ENCODE measurements around the gene KCNJ14.

KCNJ14 gene

GRCh38 chr19:48455171-48455907 is at the start of gene KCNJ14:
TSS of gene KCNJ14 (plus strand) at chr19:48455574. CDS start at chr19:48461725, 6,151 bp downstream.
- DNase-seq (ENCODE audit: low read depth) = no peak

GRCh38 chr19:48405850-48406249 is 49.5 kb upstream of the KCNJ14 start:
- DNase-seq (ENCODE audit: low read depth) = peak; percentile 22

- DNase-seq (ENCODE audit: low read depth) = peak; percentile 59
Measured at GRCh38 chr19:48413879-48414587, 41.3 kb upstream of the KCNJ14 start.

GRCh38 chr19:48415395-48415794 is 40.0 kb upstream of the KCNJ14 start:
- peak; percentile 72 for DNase-seq (ENCODE audit: low read depth)

GRCh38 chr19:48415806-48416221 is 39.6 kb upstream of the KCNJ14 start:
- no peak for DNase-seq (ENCODE audit: low read depth)

GRCh38 chr19:48417421-48417820 is 38.0 kb upstream of the KCNJ14 start:
- no peak for DNase-seq (ENCODE audit: low read depth)

GRCh38 chr19:48418317-48419064 is 36.9 kb upstream of the KCNJ14 start:
- peak; percentile 82 for DNase-seq (ENCODE audit: low read depth)

- peak; percentile 66 for DNase-seq (ENCODE audit: low read depth)
Measured at GRCh38 chr19:48419158-48419920, 36.0 kb upstream of the KCNJ14 start.

GRCh38 chr19:48421548-48421947 is 33.8 kb upstream of the KCNJ14 start:
- DNase-seq (ENCODE audit: low read depth) = no peak

- peak; percentile 76 for DNase-seq (ENCODE audit: low read depth)
Measured at GRCh38 chr19:48424694-48425219, 30.6 kb upstream of the KCNJ14 start.

GRCh38 chr19:48428670-48429069 is 26.7 kb upstream of the KCNJ14 start:
- DNase-seq (ENCODE audit: low read depth) = no peak

GRCh38 chr19:48433337-48433736 is 22.0 kb upstream of the KCNJ14 start:
- no peak for DNase-seq (ENCODE audit: low read depth)

- DNase-seq (ENCODE audit: low read depth) = no peak
Measured at GRCh38 chr19:48436586-48436985, 18.8 kb upstream of the KCNJ14 start.

- DNase-seq (ENCODE audit: low read depth) = no peak
Measured at GRCh38 chr19:48441360-48442050, 13.9 kb upstream of the KCNJ14 start.

- no peak for DNase-seq (ENCODE audit: low read depth)
Measured at GRCh38 chr19:48442116-48443035, 13.0 kb upstream of the KCNJ14 start.

GRCh38 chr19:48443256-48443655 is 12.1 kb upstream of the KCNJ14 start:
- DNase-seq (ENCODE audit: low read depth) = no peak

- DNase-seq (ENCODE audit: low read depth) = no peak
Measured at GRCh38 chr19:48443731-48444128, 11.6 kb upstream of the KCNJ14 start.

- no peak for DNase-seq (ENCODE audit: low read depth)
Measured at GRCh38 chr19:48444129-48444935, 11.0 kb upstream of the KCNJ14 start.

- DNase-seq (ENCODE audit: low read depth) = no peak
Measured at GRCh38 chr19:48444936-48445200, 10.5 kb upstream of the KCNJ14 start.

GRCh38 chr19:48445256-48445605 is 10.1 kb upstream of the KCNJ14 start:
- DNase-seq (ENCODE audit: low read depth) = peak; percentile 84

Data from EH (cell line).